ENCODE measurements around the gene LRRC36. TPM values are rescaled to one million over a fixed set of nuclear protein-coding genes. Genes with fewer than 3 reads are reported as not detected.

The LRRC36 gene
- total and polyA plus RNA-seq, 2 of the 8 experiments (the other 6 are each of a cell fraction or from before 2014, with no cell fraction given): 0.15 TPM; not detected in 1

DNA sequence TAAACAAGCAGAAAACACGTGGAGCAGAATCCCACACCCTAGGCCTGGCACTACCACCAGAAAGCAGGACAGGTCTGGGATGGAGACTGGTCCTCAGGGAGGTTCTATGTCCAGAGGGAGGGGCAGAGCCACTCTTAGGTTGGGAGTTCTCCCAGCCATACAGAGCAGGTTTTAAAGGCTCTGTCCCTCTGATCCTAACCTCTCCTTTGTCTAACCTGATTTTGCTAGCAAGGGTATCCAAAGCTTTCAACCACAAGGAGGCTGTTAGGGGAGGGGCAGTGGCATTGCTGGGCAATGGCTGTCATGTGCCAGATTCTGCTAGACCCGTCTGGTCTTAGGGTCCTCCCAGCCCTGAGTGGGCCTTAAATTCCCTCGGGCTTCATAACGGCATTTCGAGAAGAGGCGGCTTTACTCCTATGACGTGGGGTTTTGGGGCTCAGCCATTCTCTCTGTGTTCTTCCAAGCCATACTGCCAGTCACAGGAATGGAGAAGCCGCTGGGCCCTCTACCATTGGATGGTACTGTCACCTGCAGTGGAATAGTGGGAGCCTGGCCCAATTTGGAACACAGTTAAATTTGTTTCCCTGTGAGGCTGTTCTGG, 61.0 kb downstream of the LRRC36 start:
- Histone ChIP-seq H3K4me2 (ENCODE audit: insufficient read depth in 1 of 2, low read depth in 2 of 2, low read length in 2 of 2) (peak overlapping the region; percentile 22 to 35; a peak in 1 of 4 replicates), H4K5ac (ENCODE audit: insufficient read length, low read depth, low read length) (no peak overlapping the region), H3K4me3 (ENCODE audit: extremely low read depth in 1 of 4, insufficient read depth in 2 of 4, low read depth in 3 of 4, low read length in 4 of 4) (no peak overlapping the region), H2BK5ac (ENCODE audit: low read depth, low read length) (no peak overlapping the region), H3K18ac (ENCODE audit: extremely low read depth, low read length) (no peak overlapping the region), H4K8ac (ENCODE audit: extremely low read depth, insufficient read depth, low read length) (no peak overlapping the region), H3K9ac (replicated peaks in 1 of 4; ENCODE audit: extremely low read depth in 1 of 4, low read depth in 3 of 4, low read length in 3 of 4) (no peak overlapping the region), H3K23ac (ENCODE audit: insufficient read length) (no peak overlapping the region), H3K4me1 (replicated peaks in 1 of 4; ENCODE audit: control insufficient read depth in 3 of 4, insufficient read depth in 4 of 4, low read length in 3 of 4) (peaks cover 0 to 14% (median 4%) of the 10 kb centered on the region in 4 experiments; a peak in 6 of 7 replicates), H3K36me3 (ENCODE audit: control insufficient read depth in 2 of 4, insufficient read depth in 4 of 4, low read length in 3 of 4) (no peaks in the 10 kb centered on the region), H2BK120ac (replicated peaks; ENCODE audit: low read depth, low read length) (no peak overlapping the region), H3K79me1 (ENCODE audit: low read depth, low read length) (no peaks in the 10 kb centered on the region), H3K79me2 (ENCODE audit: control insufficient read depth in 1 of 2, insufficient read depth in 2 of 2, low read length in 2 of 2) (no peaks in the 10 kb centered on the region), H3K56ac (replicated peaks; ENCODE audit: insufficient read length, low read depth, low read length) (no peak overlapping the region), H4K20me1 (replicated peaks in 1 of 2; ENCODE audit: control insufficient read depth in 1 of 2, insufficient read depth in 2 of 2, low read length in 2 of 2) (peaks cover under 1 to 3% of the 10 kb centered on the region in 2 experiments), H3K23me2 (ENCODE audit: low read depth, low read length) (no peaks in the 10 kb centered on the region), H3K27me3 (replicated peaks in 1 of 4; ENCODE audit: control insufficient read depth in 3 of 4, extremely low read depth in 1 of 4, insufficient read depth in 3 of 4, low read length in 3 of 4) (peaks cover under 1 to 13% (median 8%) of the 10 kb centered on the region in 4 experiments), H4K91ac (replicated peaks; ENCODE audit: insufficient read length, low read length) (no peak overlapping the region), H2AK5ac (ENCODE audit: low read depth, low read length) (no peak overlapping the region), H2BK15ac (ENCODE audit: low read length) (no peak overlapping the region), H3K14ac (ENCODE audit: insufficient read length) (no peak overlapping the region), H2BK20ac (ENCODE audit: low read length) (no peak overlapping the region), H3K4ac (replicated peaks; ENCODE audit: insufficient read length, low read depth, low read length) (no peak overlapping the region), H2BK12ac (ENCODE audit: low read depth, low read length) (no peak overlapping the region; the same call in 1 of the 2 replicates), H3K9me3 (ENCODE audit: insufficient read depth in 2 of 2, low read depth in 1 of 2, low read length in 1 of 2) (no peaks in the 10 kb centered on the region), H3K27ac (ENCODE audit: low read depth, low read length) (no peak overlapping the region), H2AFZ (ENCODE audit: low read length) (no peak overlapping the region)
- ChIA-PET CTCF (ENCODE audit: partially characterized antibody) (interaction anchor here (0.7 to 32.4 kb wide), 9 partner anchors 9 to 1349 kb away, joined by 3 to 476 read pairs (median 5); partner anchors contain the start of genes KCTD19, LRRC36 and ZDHHC1), POLR2A (ENCODE audit: partially characterized antibody) (interaction anchor here (1.2 to 1.8 kb wide), 2 partner anchors 9 to 14 kb away, joined by 4 to 5 read pairs; no protein-coding TSS in a partner anchor)
- WGBS, 2 experiments (ENCODE audit: extremely low coverage in 1 of 2, insufficient coverage in 1 of 2, insufficient read length in 1 of 2, insufficient replicate concordance in 2 of 2, low coverage in 1 of 2, low lambda C conversion rate in 2 of 2, missing lambda C conversion rate in 1 of 2): 86% methylated on average over 8 of the region's 8 CpGs; no CpG with 5 or more reads in 1 of the 2 experiments
- no peak for FAIRE-seq
- DNase-seq (ENCODE audit: low read depth in 1 of 2, low spot score in 2 of 2): no peak
- TF ChIP-seq HDAC2 (IDR thresholded peaks at IDR 0.05; ENCODE audit: borderline replicate concordance in 1 of 2, low read depth in 2 of 2, low read length in 2 of 2) (no peak), RXRA (IDR thresholded peaks at IDR 0.05; ENCODE audit: insufficient read depth, low read depth, low read length) (no peak), EGR1 (IDR thresholded peaks at IDR 0.05; ENCODE audit: borderline replicate concordance, low read depth, low read length) (no peak), POLR2AphosphoS5 (IDR thresholded peaks at IDR 0.05; ENCODE audit: low read depth, low read length) (no peak), KDM1A (IDR thresholded peaks at IDR 0.05; ENCODE audit: borderline replicate concordance, low read length) (no peak), SP2 (IDR thresholded peaks at IDR 0.05; ENCODE audit: low read length) (no peak), SIRT6 (IDR thresholded peaks at IDR 0.05; ENCODE audit: low read length) (no peak), CEBPB (IDR thresholded peaks at IDR 0.05; ENCODE audit: low read depth, low read length) (no peak), JUN (IDR thresholded peaks at IDR 0.05; ENCODE audit: low read depth, low read length) (no peak), ATF2 (IDR thresholded peaks at IDR 0.05; ENCODE audit: low read length) (no peak)
